Measurements from ENCODE around the gene TMEM179.
A peak's percentile ranks its signal among the peaks of the same experiment; 100 is the strongest.

The TMEM179 gene

GRCh38 chr14:104600805-104601204 lies 3.8 kb downstream of the TMEM179 start:
- no peaks in the 10 kb centered on the region for H3K9me3 ChIP-seq (ENCODE audit: insufficient read depth, low read length, severe bottlenecking)
- TF ChIP-seq CTCF (IDR thresholded peaks at IDR 0.05; ENCODE audit: borderline replicate concordance, extremely low read depth, low read length, poor library complexity, severe bottlenecking), result no peak
- no peak for TF ChIP-seq EZH2 (IDR thresholded peaks at IDR 0.05; ENCODE audit: borderline replicate concordance, low read depth, low read length, severe bottlenecking)
- no peaks in the 10 kb centered on the region for H3K4me1 ChIP-seq (ENCODE audit: insufficient read depth, low read length)

GRCh38 chr14:104600141-104600643 lies 4.4 kb downstream of the TMEM179 start:
- peak; percentile 48; the same call in 1 of the 3 replicates for ATAC-seq (ENCODE audit: insufficient read depth, low read depth)
- H3K4me2 ChIP-seq (ENCODE audit: insufficient read depth, low read length), result no peak overlapping the region
- H3K9me3 ChIP-seq (ENCODE audit: insufficient read depth, low read length, severe bottlenecking), result no peaks in the 10 kb centered on the region
- no peaks in the 10 kb centered on the region for H3K4me1 ChIP-seq (ENCODE audit: insufficient read depth, low read length)
- no peaks in the 10 kb centered on the region for H3K79me2 ChIP-seq (ENCODE audit: insufficient read depth, low read length)
- H3K9ac ChIP-seq (ENCODE audit: low read depth, low read length), result no peak overlapping the region
- no peaks in the 10 kb centered on the region; the same call in 1 of the 2 replicates for H4K20me1 ChIP-seq (ENCODE audit: insufficient read depth, low read length)
- H3K36me3 ChIP-seq (ENCODE audit: insufficient read depth, low read length), result no peaks in the 10 kb centered on the region
- TF ChIP-seq CTCF (IDR thresholded peaks at IDR 0.05; ENCODE audit: borderline replicate concordance, extremely low read depth, low read length, poor library complexity, severe bottlenecking) (no peak), EZH2 (IDR thresholded peaks at IDR 0.05; ENCODE audit: borderline replicate concordance, low read depth, low read length, severe bottlenecking) (no peak)
- H3K4me3 ChIP-seq (ENCODE audit: low read depth in 1 of 2, low read length in 2 of 2), result no peak overlapping the region
- no peak overlapping the region for H3K27ac ChIP-seq (ENCODE audit: low read length)
- no peak overlapping the region for H2AFZ ChIP-seq (ENCODE audit: low read depth, low read length)
- DNase-seq, result no peak
- H3K27me3 ChIP-seq (ENCODE audit: insufficient read depth, low read length, poor library complexity), result no peaks in the 10 kb centered on the region

More at GRCh38 chr14:104600805-104601204, 3.8 kb downstream of the TMEM179 start:
- no peak overlapping the region for H3K27ac ChIP-seq (ENCODE audit: low read length)
- H3K27me3 ChIP-seq (ENCODE audit: insufficient read depth, low read length, poor library complexity), result no peaks in the 10 kb centered on the region
- DNase-seq (no peak), ATAC-seq (ENCODE audit: insufficient read depth, low read depth) (no peak)
- no peak overlapping the region for H3K4me3 ChIP-seq (ENCODE audit: low read depth in 1 of 2, low read length in 2 of 2)
- no peak overlapping the region for H3K9ac ChIP-seq (ENCODE audit: low read depth, low read length)
- H4K20me1 ChIP-seq (ENCODE audit: insufficient read depth, low read length), result no peaks in the 10 kb centered on the region; the same call in 1 of the 2 replicates
- H3K4me2 ChIP-seq (ENCODE audit: insufficient read depth, low read length), result no peak overlapping the region
- no peak overlapping the region for H2AFZ ChIP-seq (ENCODE audit: low read depth, low read length)
- H3K36me3 ChIP-seq (ENCODE audit: insufficient read depth, low read length), result no peaks in the 10 kb centered on the region
- H3K79me2 ChIP-seq (ENCODE audit: insufficient read depth, low read length), result no peaks in the 10 kb centered on the region

- H3K27ac ChIP-seq (ENCODE audit: low read length), result no peak overlapping the region
- H3K36me3 ChIP-seq (ENCODE audit: insufficient read depth, low read length), result no peaks in the 10 kb centered on the region
- H3K27me3 ChIP-seq (ENCODE audit: insufficient read depth, low read length, poor library complexity), result no peaks in the 10 kb centered on the region
- ATAC-seq (ENCODE audit: insufficient read depth, low read depth) (no peak), DNase-seq (no peak)
- H3K9me3 ChIP-seq (ENCODE audit: insufficient read depth, low read length, severe bottlenecking), result no peaks in the 10 kb centered on the region
- no peak overlapping the region for H3K4me2 ChIP-seq (ENCODE audit: insufficient read depth, low read length)
- H2AFZ ChIP-seq (ENCODE audit: low read depth, low read length), result no peak overlapping the region
- H3K79me2 ChIP-seq (ENCODE audit: insufficient read depth, low read length), result no peaks in the 10 kb centered on the region
- no peaks in the 10 kb centered on the region; the same call in 1 of the 2 replicates for H4K20me1 ChIP-seq (ENCODE audit: insufficient read depth, low read length)
- H3K9ac ChIP-seq (ENCODE audit: low read depth, low read length), result no peak overlapping the region
- H3K4me3 ChIP-seq (ENCODE audit: low read depth in 1 of 2, low read length in 2 of 2), result no peak overlapping the region
- no peak for TF ChIP-seq EZH2 (IDR thresholded peaks at IDR 0.05; ENCODE audit: borderline replicate concordance, low read depth, low read length, severe bottlenecking)
- TF ChIP-seq CTCF (IDR thresholded peaks at IDR 0.05; ENCODE audit: borderline replicate concordance, extremely low read depth, low read length, poor library complexity, severe bottlenecking), result no peak
- no peaks in the 10 kb centered on the region for H3K4me1 ChIP-seq (ENCODE audit: insufficient read depth, low read length)
Observed at GRCh38 chr14:104599446-104599845, 5.1 kb downstream of the TMEM179 start.

Measured in DND-41 (cell line).